Brain microvascular endothelial cell (primary cell): ENCODE results near the gene IL31.
A peak's percentile ranks its signal among the peaks of the same experiment; 100 is the strongest.

Experiments
- DNase-seq: peaks from one replicate; pipeline ENCODE4 v3.0.0-alpha.2; 2020
- H3K27ac ChIP-seq: fragments of 250-450 bp; sonication (Bioruptor Pico); 2 replicates; pipeline ENCODE4 v1.5.1; 2020; ENCODE audit warnings: mild to moderate bottlenecking, moderate library complexity
- H3K27me3 ChIP-seq: fragments of 250-450 bp; sonication (Bioruptor Pico); replicated peaks from 2 replicates; pipeline ENCODE4 v1.5.1; 2020; ENCODE audit warnings: mild to moderate bottlenecking
- H3K36me3 ChIP-seq: fragments of 250-450 bp; sonication (Bioruptor Pico); replicated peaks from 2 replicates; pipeline ENCODE4 v1.5.1; 2020; ENCODE audit warnings: mild to moderate bottlenecking
- H3K4me3 ChIP-seq: 2 replicates; pipeline ENCODE4 v1.5.1; 2011; ENCODE audit warnings: low read depth, mild to moderate bottlenecking, control low read depth, low read length, moderate library complexity
- CTCF ChIP-seq: IDR thresholded peaks from 2 replicates; pipeline ENCODE4 v1.5.1; 2011; ENCODE audit warnings: low read depth, mild to moderate bottlenecking, moderate library complexity, low read length, control low read depth, inconsistent platforms; ENCODE audit errors: missing control alignments
- in situ Hi-C: cut with HindIII; loops from 2 replicates; pipeline ENCODE4 v1.10.0; 2017; ENCODE audit warnings: low sequenced_read_pairs, low pct_ligation_motif_present

Gene IL31

DNA sequence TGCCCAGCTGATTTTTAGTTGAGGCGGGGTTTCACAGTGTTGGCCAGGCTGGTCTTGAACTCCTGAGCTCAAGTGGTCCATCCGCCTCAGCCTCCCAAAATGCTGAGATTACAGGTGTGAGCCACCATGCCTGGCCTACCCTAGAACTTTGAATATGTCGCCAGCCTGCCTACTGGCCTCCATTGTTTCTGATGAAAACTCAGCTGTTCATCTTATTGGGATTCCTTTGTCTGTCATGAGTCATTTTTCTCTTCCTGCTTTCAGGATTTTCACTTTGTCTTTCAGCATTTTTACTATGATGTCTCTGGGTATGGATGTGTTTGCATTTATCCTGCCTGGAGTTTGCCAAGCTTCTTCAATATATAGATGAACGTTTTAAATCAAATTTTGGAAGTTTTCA, 21.4 kb upstream of the IL31 start:
- in situ Hi-C loops, result no loop called here
- DNase-seq, result no peak
- Histone ChIP-seq H3K4me3 (no peak overlapping the region), H3K36me3 (no peaks in the 10 kb centered on the region), H3K27ac (no peak overlapping the region), H3K27me3 (no peaks in the 10 kb centered on the region)
- TF ChIP-seq CTCF, result no peak

- no peak for DNase-seq
- in situ Hi-C loops, result no loop called here
- no peak for TF ChIP-seq CTCF
- Histone ChIP-seq H3K27me3 (no peaks in the 10 kb centered on the region), H3K4me3 (no peak overlapping the region), H3K36me3 (no peaks in the 10 kb centered on the region), H3K27ac (no peak overlapping the region)
Measured at GRCh38 chr12:122194804-122195203, 20.8 kb upstream of the IL31 start.

DNA sequence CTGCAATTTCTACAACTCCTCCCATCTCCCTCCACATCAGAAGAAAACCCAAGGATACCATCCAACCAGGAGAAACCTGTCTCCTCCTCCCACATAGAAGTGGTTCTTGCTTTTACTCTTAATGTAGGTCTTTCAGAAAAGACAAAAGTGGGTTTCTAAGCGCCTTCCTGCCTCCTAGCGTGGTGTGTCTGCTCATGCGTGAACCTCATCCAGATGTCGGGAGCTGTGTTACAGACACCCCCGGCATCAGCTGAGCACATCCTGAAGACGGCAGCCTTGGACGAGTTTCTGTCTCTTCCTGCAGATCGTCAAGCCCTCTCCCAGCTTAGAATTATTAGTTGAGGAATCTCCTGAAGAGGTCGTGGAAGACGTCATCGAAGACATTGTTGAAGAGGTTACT, 18.4 kb upstream of the IL31 start:
- Histone ChIP-seq H3K36me3 (no peaks in the 10 kb centered on the region), H3K27ac (no peak overlapping the region), H3K4me3 (no peak overlapping the region), H3K27me3 (no peaks in the 10 kb centered on the region)
- no peak for DNase-seq
- TF ChIP-seq CTCF, result no peak
- in situ Hi-C loops, result no loop called here

DNA sequence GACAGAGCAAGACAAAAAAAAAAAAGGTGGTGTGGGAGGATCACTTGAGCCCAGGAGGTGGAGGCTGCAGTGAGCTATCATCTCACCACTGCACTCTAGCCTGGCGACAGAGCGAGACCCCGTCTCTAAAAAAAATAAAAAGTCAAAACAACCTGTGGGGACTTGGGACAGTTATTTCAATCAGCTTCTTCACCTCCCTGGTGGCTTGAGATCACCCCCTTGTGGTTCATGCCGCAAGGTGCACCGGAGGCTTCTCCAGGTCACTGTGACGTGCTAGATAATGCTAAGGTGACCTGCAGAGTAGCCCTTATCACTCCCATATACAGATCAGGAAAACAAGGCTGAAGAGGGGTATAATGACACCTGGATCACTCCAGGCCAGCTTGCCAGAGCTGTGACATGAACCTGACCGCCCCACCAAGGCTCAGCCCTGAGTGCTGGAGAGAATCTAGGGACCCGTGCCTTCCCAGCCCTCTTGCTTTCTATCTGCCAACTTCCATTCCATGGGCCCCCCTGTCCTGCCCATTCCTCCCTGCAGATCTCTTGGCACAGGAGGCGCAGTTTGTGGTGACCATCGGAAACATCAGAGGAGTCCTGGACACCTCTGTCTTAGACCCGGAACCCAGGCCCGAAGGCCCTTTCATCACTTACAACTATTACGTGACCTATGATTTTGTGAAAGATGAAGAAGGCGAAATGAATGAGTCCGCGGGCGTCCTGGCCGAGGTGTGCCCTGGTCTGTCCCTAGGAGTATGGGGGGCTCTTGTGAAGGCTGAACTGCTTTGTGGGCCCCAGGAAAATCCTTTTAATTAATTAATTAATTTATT, 17.0 kb upstream of the IL31 start:
- TF ChIP-seq CTCF, result peak; percentile 91
- DNase-seq, result peak; percentile 62
- H3K27me3 ChIP-seq, result no peaks in the 10 kb centered on the region
- no peak overlapping the region for H3K4me3 ChIP-seq
- in situ Hi-C loops, result no loop called here
- no peak overlapping the region for H3K27ac ChIP-seq
- no peaks in the 10 kb centered on the region for H3K36me3 ChIP-seq

DNA sequence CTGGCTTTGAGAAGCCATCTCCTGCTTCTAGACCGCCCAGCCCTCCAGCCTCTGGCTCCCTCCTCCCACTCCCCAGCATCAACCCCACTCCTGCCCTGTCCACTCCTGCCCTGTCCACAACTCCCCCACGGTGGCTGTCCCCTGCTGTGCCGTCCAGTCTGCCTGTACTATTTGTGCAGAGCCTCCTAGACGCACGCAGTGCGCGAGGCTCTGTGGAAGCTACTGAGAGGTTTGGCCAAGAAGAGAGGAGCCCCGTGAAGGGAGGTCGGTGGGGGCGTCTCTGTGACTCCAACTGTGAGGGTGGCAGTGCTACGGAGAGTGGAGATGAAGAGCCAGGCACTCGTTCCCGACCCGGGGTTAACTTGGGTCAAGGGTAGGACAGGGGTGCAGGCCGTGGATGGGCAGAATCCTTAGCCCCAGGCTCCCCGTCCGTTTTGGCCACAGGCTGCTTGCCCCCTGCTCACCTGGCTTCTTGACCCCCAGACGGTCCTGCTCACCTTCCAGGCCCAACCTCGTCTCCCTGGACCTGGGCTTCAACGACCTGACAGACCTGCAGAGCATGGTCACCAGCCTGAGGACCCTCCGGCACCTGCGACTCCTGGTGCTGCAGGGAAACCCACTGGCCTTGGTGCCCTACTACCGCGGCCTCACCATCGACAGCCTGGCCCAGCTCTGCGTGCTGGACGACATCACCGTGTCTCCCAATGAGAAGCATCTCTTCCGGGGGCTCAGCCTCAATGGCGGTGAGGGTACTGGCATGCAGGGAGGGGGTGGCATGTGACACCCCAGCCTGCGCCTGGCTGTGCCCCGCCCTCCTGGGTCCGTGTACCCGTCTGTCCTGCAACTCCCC, 15.8 kb upstream of the IL31 start:
- no peak overlapping the region for H3K4me3 ChIP-seq
- no peaks in the 10 kb centered on the region for H3K27me3 ChIP-seq
- DNase-seq, result no peak
- no peak for TF ChIP-seq CTCF
- in situ Hi-C loops, result no loop called here
- H3K27ac ChIP-seq, result no peak overlapping the region
- no peaks in the 10 kb centered on the region for H3K36me3 ChIP-seq
